Left lung (tissue), 10 donors: ENCODE data around the gene LLGL2. TPM values are rescaled to one million over a fixed set of nuclear protein-coding genes. Genes with fewer than 3 reads are reported as not detected.

Experiments used
- ATAC-seq: fragments of 200-7000 bp; cut with Tn5 transposase; one replicate; pipeline ENCODE4 v1.9.1; 2020; ENCODE audit warnings: moderate library complexity
- DNase-seq, 4 donors: peaks; one replicate each; pipeline ENCODE4 v3.0.0-alpha.2; 2013 to 2020
- H3K27ac ChIP-seq, 2 donors: fragments of 200-600 bp; sonication (generic) in 1 of 2; one replicate each; pipeline versions ENCODE4 v1.5.0 to v1.8.0; 2020 to 2021
- H3K27me3 ChIP-seq, 2 donors: fragments of 200-600 bp; sonication (generic) in 1 of 2; one replicate each; pipeline versions ENCODE4 v1.5.0 to v1.8.0; 2020 to 2021
- H3K36me3 ChIP-seq, 2 donors: fragments of 200-600 bp; sonication (generic) in 1 of 2; one replicate each; pipeline versions ENCODE4 v1.5.0 to v1.8.0; 2020 to 2021
- H3K4me1 ChIP-seq, 2 donors: fragments of 200-600 bp; one replicate each; pipeline ENCODE4 v1.8.0; 2021
- H3K4me3 ChIP-seq, 2 donors: fragments of 200-600 bp; sonication (generic) in 1 of 2; one replicate each; pipeline versions ENCODE4 v1.5.0 to v1.8.0; 2020 to 2021; ENCODE audit warnings: mild to moderate bottlenecking in 1 of 2
- H3K9me3 ChIP-seq, 2 donors: fragments of 200-600 bp; sonication (generic) in 1 of 2; one replicate each; pipeline versions ENCODE4 v1.5.0 to v1.8.0; 2020 to 2021
- intact Hi-C, 2 donors: fragments of 100-400 bp; cut with DNase I; formaldehyde crosslinking; loops; one replicate each; pipeline versions ENCODE4 v1.11.2 to v1.14.2; 2022
- polyA plus RNA-seq, 6 donors: library from polyadenylated mRNA; unstranded; fragments of 120-200 nt; gene quantifications; one replicate each; pipeline ENCODE4 v1.2.1, GENCODE V29; 2013; ENCODE audit not compliant: insufficient read length in 6 of 6
- total RNA-seq, 2 donors: library from RNA; stranded (reverse); fragmentation: NEBNext Ultra II Directional; extraction: Animal tissue kit (Norgen Biotek cat#: 25700); gene quantifications; one replicate each; pipeline ENCODE4 v1.2.1, GENCODE V29; 2021
- TF ChIP-seq, protein P1 (sequence below), 2 donors: fragments of 200-600 bp; sonication (generic) in 1 of 2; IDR thresholded peaks; one replicate each; pipeline versions ENCODE4 v1.5.0 to v1.8.0; 2021; ENCODE audit warnings: antibody characterized with exemption in 2 of 2
- donor health status: DM: no; HTN: yes; CAD: no.
- donor health status: DM: no; HTN: no; CAD: no.

The LLGL2 gene
- total and polyA plus RNA-seq, 8 donors: 38.0 to 173 (median 53.1) TPM

DNA sequence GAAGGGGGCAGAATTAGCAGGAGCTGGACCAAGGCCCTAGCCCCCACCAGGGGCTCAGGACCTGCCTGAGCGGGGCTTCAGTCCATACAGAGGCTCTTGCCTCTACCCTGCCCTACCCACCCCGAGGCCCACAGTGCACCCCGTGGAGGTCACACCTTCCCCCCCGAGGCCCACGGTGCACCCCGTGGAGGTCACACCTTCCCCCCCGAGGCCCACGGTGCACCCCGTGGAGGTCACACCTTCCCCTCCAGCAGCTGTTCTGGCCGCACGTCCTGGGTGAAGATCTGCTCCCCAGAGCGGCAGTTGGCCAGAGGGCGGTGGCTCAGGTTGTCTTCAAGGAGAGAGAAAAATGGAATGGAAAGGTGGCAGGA, 21.5 kb upstream of the LLGL2 start:
- no peak for ATAC-seq

DNA sequence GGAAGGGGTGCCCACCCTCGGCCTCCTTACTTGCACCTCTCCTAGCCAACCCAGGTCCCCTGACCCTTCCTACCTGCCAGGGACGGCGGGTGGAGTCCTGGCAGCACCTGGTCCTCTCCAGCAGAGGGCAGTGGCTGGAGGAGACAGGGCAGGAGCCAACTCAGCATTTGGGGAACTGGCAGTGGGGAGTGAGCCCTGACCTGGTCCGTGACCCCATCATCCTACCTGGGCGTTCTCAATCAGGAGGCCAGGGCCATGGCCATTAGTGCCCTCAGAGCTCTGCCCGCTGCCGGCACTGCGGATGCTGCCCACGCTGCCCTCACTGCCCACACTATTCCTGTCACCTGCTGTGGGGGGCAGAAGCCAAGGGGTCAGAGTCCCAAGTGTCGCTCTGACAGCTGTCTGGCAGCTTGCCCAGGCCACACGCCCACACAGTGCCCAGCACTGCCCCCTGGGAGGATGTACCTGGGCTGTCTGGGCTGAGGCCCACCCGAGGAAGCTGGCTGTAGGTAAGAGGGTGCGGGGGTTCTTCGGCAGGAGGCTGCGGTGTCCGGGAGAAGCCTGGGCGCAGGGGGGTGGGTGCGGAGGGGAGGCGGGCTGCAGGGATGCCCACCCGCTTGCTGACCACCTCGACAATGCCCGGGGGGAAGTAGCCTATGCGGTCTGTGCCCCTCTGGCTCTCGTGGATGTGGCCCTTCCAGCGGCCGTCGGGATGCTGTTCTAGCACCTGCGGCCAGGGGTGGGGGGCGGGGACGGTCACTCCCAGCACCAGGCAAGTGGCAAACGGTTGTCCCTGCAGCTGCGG, 20.9 kb upstream of the LLGL2 start:
- peaks cover 7 to 40% of the 10 kb centered on the region in 2 donors for H3K4me1 ChIP-seq
- no peak overlapping the region for H3K4me3 ChIP-seq
- peak; percentile 50 for ATAC-seq
- peak in 1 of 4 donors; percentile 82 for DNase-seq
- intact Hi-C loops: no loop called here
- H3K27ac ChIP-seq: no peak overlapping the region
- no peaks in the 10 kb centered on the region for H3K27me3 ChIP-seq
- no peaks in the 10 kb centered on the region for H3K9me3 ChIP-seq
- TF ChIP-seq, protein P1, sequence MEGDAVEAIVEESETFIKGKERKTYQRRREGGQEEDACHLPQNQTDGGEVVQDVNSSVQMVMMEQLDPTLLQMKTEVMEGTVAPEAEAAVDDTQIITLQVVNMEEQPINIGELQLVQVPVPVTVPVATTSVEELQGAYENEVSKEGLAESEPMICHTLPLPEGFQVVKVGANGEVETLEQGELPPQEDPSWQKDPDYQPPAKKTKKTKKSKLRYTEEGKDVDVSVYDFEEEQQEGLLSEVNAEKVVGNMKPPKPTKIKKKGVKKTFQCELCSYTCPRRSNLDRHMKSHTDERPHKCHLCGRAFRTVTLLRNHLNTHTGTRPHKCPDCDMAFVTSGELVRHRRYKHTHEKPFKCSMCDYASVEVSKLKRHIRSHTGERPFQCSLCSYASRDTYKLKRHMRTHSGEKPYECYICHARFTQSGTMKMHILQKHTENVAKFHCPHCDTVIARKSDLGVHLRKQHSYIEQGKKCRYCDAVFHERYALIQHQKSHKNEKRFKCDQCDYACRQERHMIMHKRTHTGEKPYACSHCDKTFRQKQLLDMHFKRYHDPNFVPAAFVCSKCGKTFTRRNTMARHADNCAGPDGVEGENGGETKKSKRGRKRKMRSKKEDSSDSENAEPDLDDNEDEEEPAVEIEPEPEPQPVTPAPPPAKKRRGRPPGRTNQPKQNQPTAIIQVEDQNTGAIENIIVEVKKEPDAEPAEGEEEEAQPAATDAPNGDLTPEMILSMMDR (IDR thresholded peaks at IDR 0.05): peak; percentile 15 to 56
- H3K36me3 ChIP-seq: peaks cover 0 to 84% of the 10 kb centered on the region in 2 donors

More for the DNA sequence above, 21.5 kb upstream of the LLGL2 start:
- DNase-seq: no peak
- TF ChIP-seq, protein P1 (IDR thresholded peaks at IDR 0.05): no peak
- H3K4me1 ChIP-seq: peaks cover 5 to 35% of the 10 kb centered on the region in 2 donors
- H3K27me3 ChIP-seq: no peaks in the 10 kb centered on the region
- H3K27ac ChIP-seq: no peak overlapping the region
- no peak overlapping the region for H3K4me3 ChIP-seq
- H3K9me3 ChIP-seq: no peaks in the 10 kb centered on the region
- intact Hi-C loops: no loop called here
- peaks cover 0 to 89% of the 10 kb centered on the region in 2 donors for H3K36me3 ChIP-seq

DNA sequence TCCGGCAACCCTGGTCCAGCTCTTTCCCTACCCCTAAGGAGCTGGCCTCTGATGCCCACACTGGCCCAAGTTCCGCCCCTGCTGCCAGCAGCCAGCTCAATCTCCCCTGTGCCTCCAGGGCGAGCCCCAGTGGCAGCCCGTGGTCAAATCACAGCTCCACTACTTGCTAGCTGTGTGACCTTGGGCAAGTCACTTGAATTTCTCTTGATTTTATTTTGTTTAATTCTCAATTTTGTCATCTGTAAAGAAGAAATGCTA, 20.4 kb upstream of the LLGL2 start:
- H3K27ac ChIP-seq: no peak overlapping the region
- H3K9me3 ChIP-seq: no peaks in the 10 kb centered on the region
- ATAC-seq (no peak), DNase-seq (no peak)
- H3K27me3 ChIP-seq: no peaks in the 10 kb centered on the region
- intact Hi-C loops: no loop called here
- TF ChIP-seq, protein P1 (IDR thresholded peaks at IDR 0.05): no peak
- H3K4me1 ChIP-seq: peaks cover 7 to 36% of the 10 kb centered on the region in 2 donors
- peaks cover 0 to 79% of the 10 kb centered on the region in 2 donors for H3K36me3 ChIP-seq
- H3K4me3 ChIP-seq: no peak overlapping the region

DNA sequence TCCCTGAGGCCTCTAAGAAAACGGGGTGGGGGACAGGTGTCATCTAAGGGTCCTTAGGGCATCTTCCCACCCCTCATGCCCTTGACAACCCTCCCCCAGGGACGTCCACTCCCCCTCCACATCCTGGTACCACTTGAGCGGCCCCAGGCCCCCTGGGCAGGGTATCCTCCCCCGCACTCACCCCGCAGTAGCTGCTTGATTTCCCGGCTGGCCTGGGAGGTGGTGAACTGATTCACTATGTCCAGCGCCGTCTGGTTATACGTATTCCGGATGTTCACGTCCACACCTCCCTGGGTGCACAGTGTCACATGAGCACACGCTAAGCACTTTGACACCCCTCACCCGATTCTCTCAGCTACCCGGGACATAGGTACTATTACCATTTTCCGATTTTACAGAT, 19.9 kb upstream of the LLGL2 start:
- Histone ChIP-seq H3K27ac (peak overlapping the region in 1 of 2 donors; percentile 18), H3K27me3 (no peaks in the 10 kb centered on the region), H3K36me3 (peaks cover 0 to 73% of the 10 kb centered on the region in 2 donors), H3K9me3 (no peaks in the 10 kb centered on the region), H3K4me3 (no peak overlapping the region), H3K4me1 (peaks cover 7 to 36% of the 10 kb centered on the region in 2 donors)
- intact Hi-C loops: no loop called here
- DNase-seq (no peak), ATAC-seq (no peak)
- TF ChIP-seq, protein P1 (IDR thresholded peaks at IDR 0.05): no peak

DNA sequence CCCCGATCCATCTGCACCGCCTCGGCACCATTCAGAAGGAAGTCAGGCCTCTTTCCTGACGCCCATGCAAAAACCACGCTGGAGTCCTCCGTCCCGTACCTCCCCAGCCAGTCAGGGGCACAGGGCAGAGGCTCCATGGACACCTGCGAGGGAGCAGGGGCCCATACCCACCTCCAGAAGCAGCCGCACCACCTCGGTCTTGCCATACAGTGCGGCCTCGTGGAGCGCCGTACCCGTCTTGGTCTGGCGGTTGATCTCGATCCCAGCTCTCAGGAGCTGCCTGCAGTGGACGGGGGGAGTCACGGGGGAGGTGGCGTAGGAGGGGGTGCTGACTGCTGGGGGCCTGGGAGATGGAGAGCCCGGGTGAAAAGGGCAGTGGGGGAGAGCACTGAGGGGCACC, 19.4 kb upstream of the LLGL2 start:
- TF ChIP-seq, protein P1 (IDR thresholded peaks at IDR 0.05): no peak
- H3K36me3 ChIP-seq: peaks cover 0 to 68% of the 10 kb centered on the region in 2 donors
- intact Hi-C loops: no loop called here
- DNase-seq (no peak), ATAC-seq (no peak)
- peak overlapping the region in 1 of 2 donors; percentile 18 for H3K27ac ChIP-seq
- H3K4me3 ChIP-seq: no peak overlapping the region
- H3K4me1 ChIP-seq: peaks cover 7 to 41% of the 10 kb centered on the region in 2 donors
- H3K27me3 ChIP-seq: no peaks in the 10 kb centered on the region
- H3K9me3 ChIP-seq: no peaks in the 10 kb centered on the region
